Loucy (cell line): ENCODE measurements around the gene ABCA5.

Experiments used
- CTCF ChIP-seq: fragments of 200-600 bp; sonication (generic); conservative IDR thresholded peaks from 2 replicates; pipeline ENCODE4 v1.5.1; 2014; ENCODE audit warnings: mild to moderate bottlenecking, antibody characterized with exemption, low read length
- EZH2phosphoT487 ChIP-seq: fragments of 200-600 bp; IDR thresholded peaks from 2 replicates; pipeline ENCODE4 v1.6.1; 2018; ENCODE audit warnings: antibody characterized with exemption, mild to moderate bottlenecking, moderate library complexity, borderline replicate concordance

- TF ChIP-seq CTCF: no peak
- no peak for TF ChIP-seq EZH2phosphoT487
Measured at GRCh38 chr17:69363488-69364210, 36.7 kb upstream of the ABCA5 start.
